HG02884 (cell line): ENCODE measurements around the gene STARD13.

Source experiments
- ATAC-seq: cut with Tn5 transposase; IDR thresholded peaks from one replicate; pipeline ENCODE4 v1.9.1; 2021; ENCODE audit warnings: mild to moderate bottlenecking, moderate library complexity; ENCODE audit not compliant: unreplicated experiment

STARD13 gene

GRCh38 chr13:33125821-33126570 is 159.6 kb downstream of the STARD13 start:
- no peak for ATAC-seq

- no peak for ATAC-seq
These were observed 162.3 kb downstream of the STARD13 start for GRCh38 chr13:33123066-33123859.

GRCh38 chr13:33119856-33120543 is 165.6 kb downstream of the STARD13 start:
- no peak for ATAC-seq

- ATAC-seq, result no peak
These were observed 166.4 kb downstream of the STARD13 start for GRCh38 chr13:33119022-33119781.

GRCh38 chr13:33116321-33117010 is 169.1 kb downstream of the STARD13 start:
- ATAC-seq, result no peak

GRCh38 chr13:33115274-33115673 is 170.3 kb downstream of the STARD13 start:
- ATAC-seq, result no peak

GRCh38 chr13:33114146-33114545 is 171.4 kb downstream of the STARD13 start:
- no peak for ATAC-seq

GRCh38 chr13:33112766-33113165 is 172.8 kb downstream of the STARD13 start:
- ATAC-seq, result no peak

- ATAC-seq, result no peak
These were observed 174.0 kb downstream of the STARD13 start for GRCh38 chr13:33111414-33112110.

- ATAC-seq, result no peak
These were observed 174.7 kb downstream of the STARD13 start for GRCh38 chr13:33110713-33111413.

- no peak for ATAC-seq
These were observed 175.2 kb downstream of the STARD13 start for GRCh38 chr13:33110386-33110712.

GRCh38 chr13:33109801-33110200 is 175.8 kb downstream of the STARD13 start:
- no peak for ATAC-seq

- ATAC-seq, result no peak
These were observed 176.3 kb downstream of the STARD13 start for GRCh38 chr13:33109271-33109697.

- no peak for ATAC-seq
These were observed 176.9 kb downstream of the STARD13 start for GRCh38 chr13:33108620-33109019.

- ATAC-seq, result no peak
These were observed 178.2 kb downstream of the STARD13 start for GRCh38 chr13:33107361-33107760.

- no peak for ATAC-seq
These were observed 178.7 kb downstream of the STARD13 start for GRCh38 chr13:33106656-33107360.

- no peak for ATAC-seq
These were observed 180.1 kb downstream of the STARD13 start for GRCh38 chr13:33105387-33106005.

- ATAC-seq, result no peak
These were observed 182.1 kb downstream of the STARD13 start for GRCh38 chr13:33103457-33103856.
